ENCODE measurements around the gene TTC39C.

GRCh38 chr18:24075767-24076597, 61.4 kb downstream of the TTC39C start:
- TF ChIP-seq, protein P1, sequence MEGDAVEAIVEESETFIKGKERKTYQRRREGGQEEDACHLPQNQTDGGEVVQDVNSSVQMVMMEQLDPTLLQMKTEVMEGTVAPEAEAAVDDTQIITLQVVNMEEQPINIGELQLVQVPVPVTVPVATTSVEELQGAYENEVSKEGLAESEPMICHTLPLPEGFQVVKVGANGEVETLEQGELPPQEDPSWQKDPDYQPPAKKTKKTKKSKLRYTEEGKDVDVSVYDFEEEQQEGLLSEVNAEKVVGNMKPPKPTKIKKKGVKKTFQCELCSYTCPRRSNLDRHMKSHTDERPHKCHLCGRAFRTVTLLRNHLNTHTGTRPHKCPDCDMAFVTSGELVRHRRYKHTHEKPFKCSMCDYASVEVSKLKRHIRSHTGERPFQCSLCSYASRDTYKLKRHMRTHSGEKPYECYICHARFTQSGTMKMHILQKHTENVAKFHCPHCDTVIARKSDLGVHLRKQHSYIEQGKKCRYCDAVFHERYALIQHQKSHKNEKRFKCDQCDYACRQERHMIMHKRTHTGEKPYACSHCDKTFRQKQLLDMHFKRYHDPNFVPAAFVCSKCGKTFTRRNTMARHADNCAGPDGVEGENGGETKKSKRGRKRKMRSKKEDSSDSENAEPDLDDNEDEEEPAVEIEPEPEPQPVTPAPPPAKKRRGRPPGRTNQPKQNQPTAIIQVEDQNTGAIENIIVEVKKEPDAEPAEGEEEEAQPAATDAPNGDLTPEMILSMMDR (IDR thresholded peaks at IDR 0.05; ENCODE audit: insufficient read depth, low read length) = peak; percentile 60
- peak; percentile 47; the same call in 1 of the 2 replicates for TF ChIP-seq POLR2AphosphoS5 (IDR thresholded peaks at IDR 0.05; ENCODE audit: low read depth)
